Skeletal muscle tissue (tissue), 4 donors: Measurements from ENCODE around the gene UNK. TPM values are rescaled to one million over a fixed set of nuclear protein-coding genes. Genes with fewer than 3 reads are reported as not detected.
A peak's percentile ranks its signal among the peaks of the same experiment; 100 is the strongest.

Experiments
- H3K27ac ChIP-seq: one replicate; pipeline ENCODE4 v1.7.0; 2013; ENCODE audit warnings: mild to moderate bottlenecking, low read depth, low read length, inconsistent platforms
- H3K27me3 ChIP-seq, 3 donors: one replicate each; pipeline ENCODE4 v1.7.0; 2013; ENCODE audit warnings: low read length in 3 of 3; ENCODE audit not compliant: control insufficient read depth in 3 of 3, insufficient read depth in 3 of 3
- H3K36me3 ChIP-seq, 3 donors: one replicate each; pipeline ENCODE4 v1.7.0; 2013; ENCODE audit warnings: low read length in 3 of 3; ENCODE audit not compliant: control insufficient read depth in 3 of 3, insufficient read depth in 3 of 3
- H3K4me1 ChIP-seq, 3 donors: one replicate each; pipeline ENCODE4 v1.7.0; 2013; ENCODE audit warnings: low read length in 3 of 3, mild to moderate bottlenecking in 3 of 3; ENCODE audit not compliant: control insufficient read depth in 3 of 3, insufficient read depth in 3 of 3
- H3K4me3 ChIP-seq, 3 donors: one replicate each; pipeline ENCODE4 v1.7.0; 2013; ENCODE audit warnings: low read length in 3 of 3
- H3K9ac ChIP-seq, 3 donors: one replicate each; pipeline ENCODE4 v1.7.0; 2013; ENCODE audit warnings: low read length in 3 of 3, mild to moderate bottlenecking in 3 of 3, moderate library complexity in 2 of 3, low read depth in 1 of 3
- H3K9me3 ChIP-seq, 3 donors: one replicate each; pipeline ENCODE4 v1.7.0; 2013; ENCODE audit warnings: low read length in 3 of 3; ENCODE audit not compliant: control insufficient read depth in 3 of 3
- total RNA-seq: library from RNA; depleted of rRNA; stranded (reverse); fragments of >200 nt; gene quantifications from one replicate; pipeline ENCODE4 v1.2.3, GENCODE V29; 2014
- donor health status: Osteomylitis.

Gene UNK
- total RNA-seq, 1 donor from 2014 or later = 15.7 TPM

GRCh38 chr17:75811174-75811573 lies 26.6 kb downstream of the UNK start:
- no peak overlapping the region for H3K27ac ChIP-seq
- H3K36me3 ChIP-seq = peaks cover 40 to 43% (median 43%) of the 10 kb centered on the region in 3 donors
- H3K4me3 ChIP-seq = no peak overlapping the region

GRCh38 chr17:75812096-75813013 lies 27.7 kb downstream of the UNK start:
- Histone ChIP-seq H3K4me1 (peaks cover 22 to 23% (median 23%) of the 10 kb centered on the region in 3 donors), H3K9me3 (no peaks in the 10 kb centered on the region), H3K27me3 (no peaks in the 10 kb centered on the region), H3K4me3 (no peak overlapping the region), H3K9ac (no peak overlapping the region), H3K27ac (no peak overlapping the region), H3K36me3 (peaks cover 49 to 55% (median 53%) of the 10 kb centered on the region in 3 donors)

More at GRCh38 chr17:75811174-75811573, 26.6 kb downstream of the UNK start:
- H3K27me3 ChIP-seq = no peaks in the 10 kb centered on the region
- no peaks in the 10 kb centered on the region for H3K9me3 ChIP-seq
- peak overlapping the region in 1 of 3 donors; percentile 12 for H3K9ac ChIP-seq
- peaks cover 22 to 26% (median 23%) of the 10 kb centered on the region in 3 donors for H3K4me1 ChIP-seq

- Histone ChIP-seq H3K36me3 (peaks cover 59 to 64% (median 62%) of the 10 kb centered on the region in 3 donors), H3K27me3 (no peaks in the 10 kb centered on the region), H3K9ac (no peak overlapping the region), H3K4me3 (no peak overlapping the region), H3K4me1 (peaks cover 18 to 19% (median 18%) of the 10 kb centered on the region in 3 donors), H3K27ac (no peak overlapping the region), H3K9me3 (no peaks in the 10 kb centered on the region)
Observed at GRCh38 chr17:75813081-75814020, 28.7 kb downstream of the UNK start.

GRCh38 chr17:75814021-75814395 lies 29.4 kb downstream of the UNK start:
- no peaks in the 10 kb centered on the region for H3K27me3 ChIP-seq
- no peak overlapping the region for H3K4me3 ChIP-seq
- H3K9ac ChIP-seq = no peak overlapping the region
- no peaks in the 10 kb centered on the region for H3K9me3 ChIP-seq
- peaks cover 65 to 71% (median 69%) of the 10 kb centered on the region in 3 donors for H3K36me3 ChIP-seq
- H3K4me1 ChIP-seq = peaks cover 12 to 13% (median 13%) of the 10 kb centered on the region in 3 donors
- H3K27ac ChIP-seq = no peak overlapping the region

DNA sequence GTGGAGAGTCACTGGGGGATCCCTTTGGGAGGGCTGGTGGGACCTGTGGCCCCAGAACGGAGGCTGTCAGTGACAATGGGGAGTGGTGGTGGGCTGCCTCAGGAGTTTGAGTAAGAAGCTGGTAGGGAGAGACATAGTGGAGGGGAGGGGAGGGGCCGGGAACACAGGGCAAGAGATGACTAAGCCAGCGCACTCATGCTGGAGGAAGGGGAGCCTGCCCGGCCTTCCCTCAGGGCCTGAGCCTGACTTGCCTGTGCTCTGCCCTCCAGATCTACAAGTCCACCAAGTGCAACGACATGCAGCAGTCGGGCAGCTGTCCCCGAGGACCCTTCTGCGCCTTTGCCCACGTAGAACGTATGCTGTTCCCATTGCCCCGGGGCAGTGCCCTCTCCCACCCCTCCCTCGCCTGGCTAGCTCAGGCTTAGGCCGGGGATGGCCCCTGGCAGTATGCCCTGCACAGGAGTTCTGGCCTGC lies 30.3 kb downstream of the UNK start:
- H3K27me3 ChIP-seq = no peaks in the 10 kb centered on the region
- no peak overlapping the region for H3K4me3 ChIP-seq
- peaks cover 71 to 80% (median 76%) of the 10 kb centered on the region in 3 donors for H3K36me3 ChIP-seq
- H3K27ac ChIP-seq = no peak overlapping the region
- H3K4me1 ChIP-seq = peaks cover 3 to 4% (median 4%) of the 10 kb centered on the region in 3 donors
- no peaks in the 10 kb centered on the region for H3K9me3 ChIP-seq
- H3K9ac ChIP-seq = no peak overlapping the region

DNA sequence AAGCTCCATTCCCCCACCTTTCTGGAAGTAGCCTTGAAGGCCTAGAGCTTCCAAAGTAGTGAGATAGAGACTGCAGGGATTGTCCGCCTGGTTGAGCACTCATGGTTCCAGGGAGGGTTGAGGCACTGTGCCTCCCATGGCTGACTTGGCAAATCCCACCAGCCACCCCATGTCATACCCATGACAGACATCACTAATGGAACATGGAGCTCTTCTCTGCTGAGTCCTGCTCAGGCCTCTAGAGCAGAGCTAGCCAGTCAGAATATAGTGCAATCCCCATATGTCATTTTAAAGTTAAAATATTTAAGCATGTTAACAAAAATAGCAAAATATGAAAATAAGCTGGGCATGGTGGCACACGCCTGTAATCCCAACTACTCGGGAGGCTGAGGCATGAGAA lies 30.8 kb downstream of the UNK start:
- no peaks in the 10 kb centered on the region for H3K9me3 ChIP-seq
- H3K4me1 ChIP-seq = no peaks in the 10 kb centered on the region
- no peak overlapping the region for H3K27ac ChIP-seq
- H3K27me3 ChIP-seq = no peaks in the 10 kb centered on the region
- H3K36me3 ChIP-seq = peaks cover 73 to 85% (median 78%) of the 10 kb centered on the region in 3 donors
- no peak overlapping the region for H3K4me3 ChIP-seq
- no peak overlapping the region for H3K9ac ChIP-seq

GRCh38 chr17:75816693-75817092 lies 32.1 kb downstream of the UNK start:
- no peak overlapping the region for H3K4me3 ChIP-seq
- H3K27me3 ChIP-seq = no peaks in the 10 kb centered on the region
- peaks cover 82 to 93% (median 87%) of the 10 kb centered on the region in 3 donors for H3K36me3 ChIP-seq
- H3K27ac ChIP-seq = no peak overlapping the region
- no peaks in the 10 kb centered on the region for H3K4me1 ChIP-seq
- no peaks in the 10 kb centered on the region for H3K9me3 ChIP-seq
- peak overlapping the region in 1 of 3 donors; percentile 8 for H3K9ac ChIP-seq

DNA sequence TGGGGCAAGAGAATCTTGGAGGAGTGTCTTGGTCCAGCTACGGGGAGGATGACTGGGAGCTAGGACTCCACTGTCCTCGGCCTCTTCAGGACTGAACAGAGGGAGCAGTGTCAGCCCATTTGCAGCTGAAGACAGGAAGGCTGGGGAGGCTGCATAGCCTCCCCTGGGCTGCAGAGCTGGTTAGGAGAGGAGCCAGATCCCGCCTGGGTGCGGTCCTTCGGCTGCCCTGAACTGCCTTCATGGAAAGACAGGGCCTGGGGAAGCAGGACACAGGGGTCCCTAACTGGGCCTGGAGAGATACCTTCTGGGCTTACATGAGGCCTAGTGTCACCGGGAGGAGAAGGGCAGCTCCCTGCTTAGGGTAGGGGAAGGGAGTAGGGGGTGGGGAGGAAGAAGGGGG lies 33.0 kb downstream of the UNK start:
- H3K36me3 ChIP-seq = peaks cover 82 to 89% (median 85%) of the 10 kb centered on the region in 3 donors
- no peak overlapping the region for H3K9ac ChIP-seq
- no peaks in the 10 kb centered on the region for H3K27me3 ChIP-seq
- H3K4me1 ChIP-seq = no peaks in the 10 kb centered on the region
- H3K27ac ChIP-seq = no peak overlapping the region
- H3K9me3 ChIP-seq = no peaks in the 10 kb centered on the region
- H3K4me3 ChIP-seq = no peak overlapping the region

DNA sequence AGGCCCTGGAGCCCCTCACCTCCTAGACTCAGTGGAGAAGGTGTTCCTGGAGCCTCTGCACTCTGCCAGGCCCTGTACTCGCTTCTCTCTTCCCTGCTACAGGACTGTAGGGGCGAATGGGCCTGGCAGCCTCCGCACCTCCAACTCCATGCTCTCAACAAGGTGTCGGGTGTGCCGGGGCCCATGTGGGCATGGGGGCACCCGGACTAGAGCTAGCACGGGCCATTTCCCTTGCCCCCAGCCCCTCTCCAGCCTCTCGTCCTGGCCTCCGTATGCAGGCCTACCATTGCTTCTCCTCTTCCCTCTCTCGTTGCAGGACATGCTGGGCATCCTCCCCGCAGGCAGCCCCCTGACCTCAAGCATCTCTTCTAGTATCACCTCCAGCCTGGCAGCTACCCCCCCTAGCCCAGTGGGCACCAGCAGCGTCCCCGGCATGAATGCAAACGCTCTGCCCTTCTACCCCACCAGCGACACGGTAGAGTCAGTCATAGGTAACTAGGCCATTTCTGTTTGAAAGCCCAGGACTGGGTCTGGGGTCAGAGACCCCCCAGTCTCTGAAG lies 33.8 kb downstream of the UNK start:
- H3K27ac ChIP-seq = no peak overlapping the region
- peak overlapping the region in 1 of 3 donors; percentile 25 for H3K9ac ChIP-seq
- no peak overlapping the region for H3K4me3 ChIP-seq
- H3K9me3 ChIP-seq = no peaks in the 10 kb centered on the region
- H3K36me3 ChIP-seq = peaks cover 81 to 88% (median 82%) of the 10 kb centered on the region in 3 donors
- H3K4me1 ChIP-seq = no peaks in the 10 kb centered on the region
- H3K27me3 ChIP-seq = no peaks in the 10 kb centered on the region
